Measurements from ENCODE around the gene CAMTA1.
A peak's percentile ranks its signal among the peaks of the same experiment; 100 is the strongest.

The CAMTA1 gene

DNA sequence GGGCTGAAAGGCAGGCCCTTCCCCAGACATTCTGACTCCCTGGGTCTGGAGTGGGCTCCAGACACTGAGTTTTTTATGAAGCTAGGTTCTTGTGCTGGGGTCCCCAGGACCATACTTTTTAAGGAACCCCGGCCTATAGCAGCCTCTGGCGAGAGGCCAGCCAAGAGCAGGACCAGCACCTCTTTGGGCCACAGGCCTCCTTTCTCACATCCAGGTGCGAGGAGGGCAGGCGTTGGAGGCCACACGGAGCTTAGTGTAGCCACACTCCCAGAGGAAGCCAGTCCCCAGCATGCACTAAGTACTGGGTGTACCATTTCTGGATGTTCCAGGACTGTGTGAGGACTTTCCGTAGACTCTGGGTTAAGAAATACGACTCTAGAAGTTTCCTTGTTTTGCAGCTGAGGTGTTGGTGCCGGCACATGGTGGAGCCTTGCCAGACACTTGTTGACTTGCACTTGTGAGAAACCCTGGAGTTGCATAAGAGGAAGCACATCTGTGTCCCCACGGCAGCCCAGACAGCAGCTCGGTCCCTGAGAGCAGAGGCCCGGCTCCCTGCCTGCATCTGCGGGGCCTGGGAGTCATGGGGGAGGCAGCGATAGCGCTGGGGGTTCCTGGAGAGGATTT, 863.6 kb downstream of the CAMTA1 start:
- no peak for DNase-seq (ENCODE audit: low read depth in 2 of 2)

DNA sequence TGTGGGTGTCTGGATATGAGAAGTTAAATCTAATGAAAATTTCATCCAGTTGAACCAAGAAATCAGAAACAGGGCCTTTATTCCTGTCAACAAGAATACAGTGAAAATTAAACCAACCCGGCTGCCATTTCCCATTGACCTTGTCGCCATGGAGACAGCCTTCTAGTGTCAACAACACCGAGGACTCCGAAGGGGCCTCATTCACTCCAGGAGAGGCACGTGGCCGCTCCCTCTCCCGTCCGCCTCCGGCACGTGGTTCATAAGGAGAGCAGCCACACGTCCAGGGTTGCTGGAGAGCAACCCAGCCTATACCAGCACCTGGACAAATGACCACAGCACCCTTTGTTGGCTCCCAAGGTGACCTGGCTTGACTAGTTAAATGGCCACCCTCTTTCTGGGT, 865.5 kb downstream of the CAMTA1 start:
- DNase-seq (ENCODE audit: low read depth in 2 of 2), result no peak

DNA sequence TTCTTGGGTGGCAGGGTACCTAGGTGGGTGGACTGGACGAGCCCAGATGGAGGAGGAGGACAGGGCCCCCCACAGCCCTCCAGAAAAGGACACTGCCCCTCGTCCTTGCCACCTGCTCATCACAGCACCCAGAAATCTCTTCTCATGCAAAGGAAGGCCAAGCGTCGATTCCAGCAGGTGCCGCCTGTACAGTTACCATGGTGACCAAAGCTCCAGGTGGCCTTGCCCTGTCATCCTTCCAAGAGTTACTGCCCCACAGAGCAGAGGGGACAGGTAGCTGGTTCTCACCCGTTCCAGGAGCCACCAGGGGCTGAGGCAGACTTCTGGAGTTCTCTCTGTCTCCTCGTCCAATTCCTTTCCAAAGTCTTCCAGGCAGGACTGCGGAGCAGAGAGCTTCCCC, 865.9 kb downstream of the CAMTA1 start:
- no peak for DNase-seq (ENCODE audit: low read depth in 2 of 2)

DNA sequence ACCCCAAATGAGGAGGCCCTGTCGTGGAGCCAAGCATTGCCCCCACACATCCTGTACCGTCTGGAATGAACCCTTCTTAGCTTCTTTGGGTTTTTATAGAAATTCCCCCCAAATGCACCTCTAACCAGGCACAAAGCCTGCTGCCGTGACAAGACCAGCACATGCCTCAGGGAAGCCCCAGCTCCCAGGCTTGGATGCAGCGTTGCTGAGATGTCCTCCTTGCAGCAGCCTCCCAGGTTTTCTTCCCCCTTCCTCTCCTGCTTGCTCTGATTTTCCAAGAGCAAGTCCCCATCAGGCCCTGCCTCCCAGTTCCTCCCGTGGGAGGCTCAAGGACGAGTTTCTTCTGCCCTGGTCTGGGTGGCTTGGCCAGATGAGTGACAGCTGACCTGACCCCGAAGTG, 866.8 kb downstream of the CAMTA1 start:
- no peak for DNase-seq (ENCODE audit: low read depth in 2 of 2)

DNA sequence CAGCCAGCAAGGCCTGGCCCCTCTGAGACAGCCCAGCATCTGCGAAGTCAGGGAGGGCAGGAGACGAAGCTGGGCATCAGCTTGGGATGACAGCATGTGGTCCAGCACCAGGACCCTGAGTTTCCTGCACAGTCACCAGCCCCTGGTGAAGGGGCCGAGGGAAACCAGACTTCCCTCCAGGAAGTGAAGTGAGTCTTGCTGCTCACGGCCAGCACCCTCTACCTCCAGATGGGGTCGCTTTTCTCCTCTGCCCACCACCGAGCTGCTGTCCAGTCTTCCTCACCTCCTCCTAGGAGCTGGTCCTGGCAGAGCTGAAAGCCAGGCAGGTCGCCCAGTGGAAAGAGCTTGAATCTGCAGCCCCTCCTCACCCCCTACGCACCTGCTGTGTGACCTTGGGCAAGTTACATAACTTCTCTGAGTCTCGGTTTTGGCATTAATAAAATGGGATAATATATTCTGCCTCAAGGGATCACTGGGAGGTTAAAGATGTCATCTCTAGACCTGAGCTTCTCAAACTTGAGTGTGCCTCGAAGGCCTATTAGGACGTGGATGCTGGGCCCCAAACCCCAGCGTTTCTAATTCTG, 867.4 kb downstream of the CAMTA1 start:
- no peak for DNase-seq (ENCODE audit: low read depth in 2 of 2)

DNA sequence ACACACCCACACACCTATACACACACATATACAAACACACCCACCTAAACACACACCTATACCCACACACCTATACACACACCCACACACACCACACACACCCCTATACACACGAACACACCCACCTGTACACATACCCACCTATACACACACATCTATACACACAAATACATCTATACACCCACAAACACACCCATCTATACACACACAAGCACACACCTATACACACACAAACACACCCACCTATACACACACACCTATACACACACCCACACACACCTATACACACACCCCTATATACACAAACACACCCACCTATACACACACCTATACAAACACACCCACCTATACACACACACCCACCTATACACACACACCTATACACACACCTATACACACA, 869.5 kb downstream of the CAMTA1 start:
- DNase-seq (ENCODE audit: low read depth in 2 of 2), result no peak

DNA sequence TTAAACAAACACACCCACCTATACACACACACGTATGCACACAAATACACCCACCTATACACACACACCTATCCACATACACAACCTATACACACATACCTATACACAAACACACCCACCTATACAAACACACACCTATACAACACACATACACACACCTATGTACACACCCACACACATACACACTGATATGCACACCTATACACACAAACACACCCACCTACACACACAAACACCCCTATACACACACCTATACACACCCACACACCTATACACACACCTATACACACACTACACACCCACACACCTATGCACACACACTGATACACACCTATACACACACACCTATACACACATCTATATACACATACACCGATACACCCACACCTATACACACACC, 870.1 kb downstream of the CAMTA1 start:
- no peak for DNase-seq (ENCODE audit: low read depth in 2 of 2)

DNA sequence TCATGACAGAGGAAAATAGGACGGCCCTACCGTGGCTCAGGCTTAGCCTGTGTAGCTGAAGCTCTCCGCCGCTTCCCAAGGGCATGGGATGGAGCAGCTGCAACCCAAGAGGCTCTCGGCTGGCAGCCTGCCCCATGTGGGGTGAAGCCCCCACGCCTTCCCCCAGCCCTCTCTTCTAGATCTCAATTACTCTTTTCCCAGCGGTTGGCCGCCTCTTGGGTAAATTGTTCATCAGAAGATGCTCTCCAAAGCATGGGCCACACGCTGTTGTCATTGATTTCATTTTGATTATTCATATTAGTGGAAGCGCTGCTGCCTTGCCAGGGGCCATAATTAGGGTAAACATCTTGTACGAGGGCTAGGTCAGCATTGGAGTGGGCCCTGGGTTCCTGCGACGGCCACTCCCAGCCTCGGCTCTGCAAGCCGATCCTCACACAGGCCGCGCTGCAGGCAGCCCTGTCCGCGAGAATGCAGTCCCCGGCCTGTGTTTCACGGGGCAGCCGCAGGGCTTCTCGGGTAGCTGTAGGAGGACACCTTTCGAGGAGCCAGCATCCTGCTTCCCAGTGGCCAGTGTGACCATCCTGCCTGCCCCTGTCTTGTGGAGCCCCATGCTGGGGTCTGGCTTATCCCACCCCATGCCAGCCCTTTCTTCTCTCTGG, 871.4 kb downstream of the CAMTA1 start:
- DNase-seq (ENCODE audit: low read depth in 2 of 2), result no peak

DNA sequence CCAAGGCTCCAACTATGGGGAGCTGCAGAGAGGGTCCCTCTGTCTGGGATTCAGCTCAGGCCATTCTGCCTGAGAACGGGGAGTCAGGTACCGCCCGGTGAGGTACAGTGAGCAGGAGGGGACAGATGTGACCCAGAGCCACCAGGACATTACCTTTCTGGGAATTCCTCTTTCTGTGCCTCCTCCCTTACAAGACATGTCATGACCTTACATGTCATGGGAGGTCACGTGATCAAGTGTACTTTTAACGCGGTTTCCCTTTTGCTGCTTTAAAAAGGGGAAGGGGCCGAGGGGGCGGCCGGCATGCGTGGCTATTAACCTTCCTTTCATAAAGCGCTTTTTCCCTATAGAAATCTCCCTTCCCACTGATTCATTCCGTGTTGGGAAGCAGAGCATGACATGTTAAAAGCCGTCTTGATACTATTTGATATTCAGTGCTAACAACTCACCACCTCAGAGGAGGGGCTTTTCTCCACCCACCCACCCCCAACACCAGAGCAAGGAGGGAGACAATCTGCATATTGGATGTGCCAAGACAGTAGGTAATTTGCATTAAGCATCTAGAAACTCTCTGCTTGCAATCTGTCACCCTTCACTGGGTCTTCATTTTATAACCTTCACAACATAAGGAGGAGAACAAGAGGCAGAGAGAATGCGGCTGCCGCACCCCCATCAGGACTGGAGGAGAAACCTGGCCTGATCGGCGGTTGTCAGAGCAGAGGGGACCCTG, 872.2 kb downstream of the CAMTA1 start:
- no peak for DNase-seq (ENCODE audit: low read depth in 2 of 2)

DNA sequence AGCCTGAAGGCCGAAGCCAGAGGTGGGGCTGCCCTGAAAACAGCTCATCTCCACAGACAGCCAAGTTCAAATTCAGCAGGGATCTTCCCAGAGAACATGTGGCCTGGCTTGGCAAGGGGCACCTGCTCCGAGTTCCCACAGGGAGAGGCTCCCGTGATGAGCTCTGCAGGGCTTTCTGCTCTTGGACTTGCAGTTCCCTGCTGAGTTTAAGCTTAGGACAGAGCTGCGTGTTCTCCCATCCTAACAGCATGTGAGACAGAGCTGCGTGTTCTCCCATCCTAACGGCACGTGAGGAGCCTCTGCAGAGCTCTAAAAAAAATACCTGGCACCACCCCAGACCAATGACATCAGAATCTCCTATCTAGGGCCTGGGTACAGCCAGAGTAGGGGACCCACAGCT, 872.8 kb downstream of the CAMTA1 start:
- DNase-seq (ENCODE audit: low read depth in 2 of 2), result no peak

DNA sequence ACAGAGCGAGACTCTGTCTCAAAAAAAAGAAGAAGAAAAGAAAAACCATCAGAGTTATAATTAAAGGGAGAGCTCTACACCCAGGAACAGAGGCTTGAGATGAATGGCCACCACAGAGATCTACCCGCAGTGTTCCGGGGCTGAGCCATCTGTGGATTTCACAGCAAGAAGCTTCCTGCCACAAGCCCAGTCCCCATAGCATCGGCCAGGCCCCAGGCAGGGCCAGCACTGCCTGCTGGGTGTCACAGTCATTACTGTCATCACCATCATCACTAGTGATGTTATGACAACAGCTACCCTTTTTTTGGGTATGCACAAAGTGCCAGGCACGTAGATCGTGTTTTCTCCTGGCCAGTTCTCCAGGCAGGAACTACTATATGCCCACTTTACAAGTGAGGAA, 874.3 kb downstream of the CAMTA1 start:
- no peak for DNase-seq (ENCODE audit: low read depth in 2 of 2)

DNA sequence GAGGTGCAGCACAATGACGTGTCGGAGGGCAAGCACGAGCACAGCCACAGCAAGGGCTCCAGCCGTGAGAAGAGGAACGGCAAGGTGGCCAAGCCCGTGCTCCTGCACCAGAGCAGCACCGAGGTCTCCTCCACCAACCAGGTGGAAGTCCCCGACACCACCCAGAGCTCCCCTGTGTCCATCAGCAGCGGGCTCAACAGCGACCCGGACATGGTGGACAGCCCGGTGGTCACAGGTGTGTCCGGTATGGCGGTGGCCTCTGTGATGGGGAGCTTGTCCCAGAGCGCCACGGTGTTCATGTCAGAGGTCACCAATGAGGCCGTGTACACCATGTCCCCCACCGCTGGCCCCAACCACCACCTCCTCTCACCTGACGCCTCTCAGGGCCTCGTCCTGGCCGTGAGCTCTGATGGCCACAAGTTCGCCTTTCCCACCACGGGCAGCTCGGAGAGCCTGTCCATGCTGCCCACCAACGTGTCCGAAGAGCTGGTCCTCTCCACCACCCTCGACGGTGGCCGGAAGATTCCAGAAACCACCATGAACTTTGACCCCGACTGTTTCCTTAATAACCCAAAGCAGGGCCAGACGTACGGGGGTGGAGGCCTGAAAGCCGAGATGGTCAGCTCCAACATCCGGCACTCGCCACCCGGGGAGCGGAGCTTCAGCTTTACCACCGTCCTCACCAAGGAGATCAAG, 878.3 kb downstream of the CAMTA1 start:
- no peak for DNase-seq (ENCODE audit: low read depth in 2 of 2)

DNA sequence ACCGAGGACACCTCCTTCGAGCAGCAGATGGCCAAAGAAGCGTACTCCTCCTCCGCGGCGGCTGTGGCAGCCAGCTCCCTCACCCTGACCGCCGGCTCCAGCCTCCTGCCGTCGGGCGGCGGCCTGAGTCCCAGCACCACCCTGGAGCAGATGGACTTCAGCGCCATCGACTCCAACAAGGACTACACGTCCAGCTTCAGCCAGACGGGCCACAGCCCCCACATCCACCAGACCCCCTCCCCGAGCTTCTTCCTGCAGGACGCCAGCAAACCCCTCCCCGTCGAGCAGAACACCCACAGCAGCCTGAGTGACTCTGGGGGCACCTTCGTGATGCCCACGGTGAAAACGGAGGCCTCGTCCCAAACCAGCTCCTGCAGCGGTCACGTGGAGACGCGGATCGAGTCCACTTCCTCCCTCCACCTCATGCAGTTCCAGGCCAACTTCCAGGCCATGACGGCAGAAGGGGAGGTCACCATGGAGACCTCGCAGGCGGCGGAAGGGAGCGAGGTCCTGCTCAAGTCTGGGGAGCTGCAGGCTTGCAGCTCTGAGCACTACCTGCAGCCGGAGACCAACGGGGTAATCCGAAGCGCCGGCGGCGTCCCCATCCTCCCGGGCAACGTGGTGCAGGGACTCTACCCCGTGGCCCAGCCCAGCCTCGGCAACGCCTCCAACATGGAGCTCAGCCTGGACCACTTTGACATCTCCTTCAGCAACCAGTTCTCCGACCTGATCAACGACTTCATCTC, 879.1 kb downstream of the CAMTA1 start:
- DNase-seq (ENCODE audit: low read depth in 2 of 2), result no peak

DNA sequence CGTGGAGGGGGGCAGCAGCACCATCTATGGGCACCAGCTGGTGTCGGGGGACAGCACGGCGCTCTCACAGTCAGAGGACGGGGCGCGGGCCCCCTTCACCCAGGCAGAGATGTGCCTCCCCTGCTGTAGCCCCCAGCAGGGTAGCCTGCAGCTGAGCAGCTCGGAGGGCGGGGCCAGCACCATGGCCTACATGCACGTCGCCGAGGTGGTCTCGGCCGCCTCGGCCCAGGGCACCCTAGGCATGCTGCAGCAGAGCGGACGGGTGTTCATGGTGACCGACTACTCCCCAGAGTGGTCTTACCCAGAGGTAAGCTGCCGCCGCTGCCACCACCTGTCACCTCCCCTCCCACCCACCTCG, 879.6 kb downstream of the CAMTA1 start:
- DNase-seq (ENCODE audit: low read depth in 2 of 2), result no peak

DNA sequence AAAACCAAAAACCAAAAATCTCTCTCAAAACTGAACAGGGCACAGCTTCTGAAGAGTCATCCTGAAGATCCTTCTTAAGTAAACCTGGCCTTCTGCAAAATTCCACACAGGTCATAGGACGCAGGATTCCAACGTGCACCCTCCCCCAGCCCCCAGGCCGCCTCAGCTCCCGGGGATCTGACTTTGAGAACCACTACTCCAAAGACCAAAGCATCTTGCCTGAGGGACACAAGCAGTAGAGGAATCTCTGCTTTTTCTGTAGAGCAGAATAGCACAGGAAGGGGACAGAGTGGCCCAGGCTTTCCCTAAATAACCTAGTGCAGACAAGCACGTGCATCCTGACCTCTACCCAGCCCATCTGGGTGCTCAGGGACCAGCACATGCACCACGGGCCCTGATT, 881.0 kb downstream of the CAMTA1 start:
- no peak for DNase-seq (ENCODE audit: low read depth in 2 of 2)

DNA sequence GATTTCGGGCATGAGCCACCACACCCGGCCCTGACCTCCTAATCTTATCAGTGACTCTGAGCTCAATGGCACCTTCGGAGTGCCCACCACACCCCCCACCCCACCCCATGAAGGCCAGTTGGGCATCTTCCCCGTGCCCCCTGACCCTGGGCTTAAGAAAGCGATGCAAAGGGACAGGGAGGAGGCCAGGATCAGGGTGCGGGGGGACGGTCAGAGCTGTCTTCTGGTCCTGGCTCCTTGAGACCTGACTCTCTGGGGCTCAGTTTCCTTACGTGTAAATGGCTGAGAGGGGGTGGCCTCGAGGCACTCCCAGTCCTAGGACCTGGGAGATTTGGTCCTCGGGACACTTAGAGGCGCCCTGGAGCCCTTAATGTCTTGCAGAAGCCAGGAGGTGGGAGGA, 881.9 kb downstream of the CAMTA1 start:
- DNase-seq (ENCODE audit: low read depth in 2 of 2), result no peak

DNA sequence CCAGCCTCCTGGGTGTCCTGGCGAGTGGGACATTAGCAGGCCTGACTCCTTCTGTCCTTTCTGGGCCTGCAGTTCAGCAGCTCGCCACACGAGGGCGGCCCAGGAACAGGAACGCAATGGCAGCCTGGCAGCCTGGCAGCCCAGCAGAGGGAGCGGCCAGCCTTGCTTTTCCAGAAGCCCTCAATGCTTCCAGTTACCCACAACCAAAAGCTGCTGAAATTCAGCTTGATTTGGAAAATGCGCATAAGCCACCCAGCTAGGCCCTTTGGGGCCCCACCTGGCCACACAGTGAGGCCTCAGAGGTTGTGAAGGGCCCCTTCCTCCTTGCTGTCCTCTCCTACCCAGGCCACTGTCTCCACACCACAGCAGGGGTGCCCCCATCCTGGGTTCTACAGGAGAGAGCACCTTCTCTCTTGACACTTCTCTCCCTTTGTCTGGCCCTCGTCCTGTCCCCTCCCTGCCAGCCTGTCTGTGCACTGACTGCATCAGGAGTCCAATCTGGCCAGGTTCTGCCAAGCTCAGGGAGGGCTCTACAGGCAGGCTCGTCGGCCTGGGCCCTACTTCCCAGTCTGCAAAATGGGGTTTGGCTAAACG, 882.5 kb downstream of the CAMTA1 start:
- DNase-seq (ENCODE audit: low read depth in 2 of 2), result peak; percentile 63 to 67

DNA sequence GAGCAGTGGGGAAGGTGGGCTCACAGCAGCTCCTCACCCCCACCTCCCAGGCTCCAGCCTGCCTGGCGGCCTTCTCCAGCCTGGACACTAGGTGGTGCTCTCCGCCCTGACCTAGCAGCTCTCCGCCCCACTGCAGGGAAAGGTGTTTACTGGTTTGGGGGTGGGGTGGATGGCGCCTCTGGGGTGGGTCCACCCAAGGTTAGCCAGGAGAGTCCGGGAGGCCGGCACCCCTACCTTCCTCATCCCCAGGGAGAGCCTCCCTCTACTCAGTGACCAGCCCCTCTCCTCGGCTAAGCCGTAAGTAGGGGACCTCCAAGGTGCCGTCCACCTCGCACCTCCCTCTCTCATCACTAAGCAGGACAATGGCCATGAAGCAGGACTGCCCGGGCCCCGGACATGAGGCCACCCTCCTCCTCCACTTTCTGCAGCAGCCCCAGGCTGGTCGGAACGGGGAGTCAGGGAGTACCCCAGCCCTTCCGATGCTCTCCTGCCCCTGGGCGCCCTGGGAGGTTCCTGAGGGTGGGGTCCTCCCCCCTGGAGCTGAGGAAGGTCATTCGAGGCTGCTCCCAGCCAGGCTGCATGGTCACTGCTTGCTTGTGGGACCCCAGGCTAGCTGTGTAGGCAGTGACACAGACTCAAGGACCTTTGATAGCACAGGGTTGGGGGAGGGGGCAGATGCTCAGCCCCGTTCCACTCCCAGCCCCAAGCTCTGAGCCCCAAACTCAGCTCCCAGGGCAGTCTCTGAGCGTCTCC, 884.5 kb downstream of the CAMTA1 start:
- peak; percentile 35 to 37 for DNase-seq (ENCODE audit: low read depth in 2 of 2)

DNA sequence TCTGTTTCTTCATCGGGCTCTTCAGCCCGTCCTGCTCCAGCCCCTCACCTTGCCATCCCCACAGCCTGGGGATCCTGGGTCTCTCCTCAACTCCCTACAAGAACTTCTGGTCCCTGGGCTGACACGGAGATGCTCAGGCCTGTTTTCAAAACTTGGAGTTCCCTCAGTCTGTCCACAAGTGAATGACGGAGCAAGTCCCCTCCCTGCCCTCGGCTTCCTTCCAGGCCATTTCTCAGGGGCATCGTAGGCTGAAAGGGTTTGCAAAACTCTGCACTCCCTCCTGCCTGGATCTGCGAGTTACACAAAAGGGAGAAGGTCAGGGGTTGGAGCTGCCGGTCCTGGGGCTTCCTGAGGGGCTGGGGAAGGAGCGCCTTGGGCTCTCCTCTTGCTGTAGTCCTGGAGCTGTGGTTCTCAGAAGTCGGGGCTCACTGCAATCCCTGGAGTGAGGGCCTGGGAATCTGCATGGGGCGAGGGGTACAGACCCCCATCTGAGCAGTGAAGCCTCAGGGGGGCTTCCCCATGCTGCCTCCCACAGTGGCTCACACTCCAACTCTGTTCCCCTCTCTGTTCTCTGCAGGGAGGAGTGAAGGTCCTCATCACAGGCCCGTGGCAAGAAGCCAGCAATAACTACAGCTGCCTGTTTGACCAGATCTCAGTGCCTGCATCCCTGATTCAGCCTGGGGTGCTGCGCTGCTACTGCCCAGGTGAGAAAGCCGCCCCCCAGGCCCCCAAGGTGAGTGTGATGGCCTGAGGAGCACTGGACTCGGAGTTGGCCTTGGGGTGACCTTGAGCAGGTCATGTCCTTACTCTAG, 885.3 kb downstream of the CAMTA1 start:
- no peak for DNase-seq (ENCODE audit: low read depth in 2 of 2)

DNA sequence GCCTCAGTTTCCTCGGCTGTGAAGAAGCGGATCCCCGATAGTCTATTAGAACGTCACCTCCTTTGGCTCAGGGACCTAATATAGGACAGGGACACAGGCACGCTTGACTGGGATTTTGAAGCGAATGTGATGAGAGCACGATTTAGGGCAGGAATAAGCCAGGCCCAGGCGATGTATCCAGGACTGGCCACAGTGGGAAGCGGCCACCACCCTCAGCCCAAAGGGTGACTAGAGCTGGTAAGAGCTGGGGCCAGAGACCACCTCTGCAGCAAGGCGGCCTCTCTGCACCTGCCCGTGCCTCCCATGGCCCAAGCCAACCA, 885.9 kb downstream of the CAMTA1 start:
- DNase-seq (ENCODE audit: low read depth in 2 of 2), result no peak
